IPS-18a (cell line): Measurements from ENCODE around the gene FAM20C.

Experiments
- H3K27ac ChIP-seq: one replicate; pipeline ENCODE4 v1.5.1; 2013; ENCODE audit warnings: low read length
- H3K27me3 ChIP-seq: one replicate; pipeline ENCODE4 v1.6.1; 2013; ENCODE audit warnings: mild to moderate bottlenecking, low read length; ENCODE audit not compliant: control insufficient read depth, insufficient read depth
- H3K36me3 ChIP-seq: one replicate; pipeline ENCODE4 v1.6.1; 2013; ENCODE audit warnings: low read depth, low read length; ENCODE audit not compliant: control insufficient read depth
- H3K4me1 ChIP-seq: one replicate; pipeline ENCODE4 v1.6.1; 2013; ENCODE audit warnings: low read depth, low read length; ENCODE audit not compliant: control insufficient read depth
- H3K4me3 ChIP-seq: one replicate; pipeline ENCODE4 v1.5.1; 2013; ENCODE audit warnings: low read length
- H3K9ac ChIP-seq: one replicate; pipeline ENCODE4 v1.6.1; 2013; ENCODE audit warnings: mild to moderate bottlenecking, low read length, moderate library complexity
- H3K9me3 ChIP-seq: one replicate; pipeline ENCODE4 v1.6.1; 2013; ENCODE audit warnings: low read depth, low read length; ENCODE audit not compliant: control insufficient read depth

Gene FAM20C

GRCh38 chr7:229184-229964 is 37.0 kb downstream of the FAM20C start:
- H3K27me3 ChIP-seq = no peaks in the 10 kb centered on the region
- H3K9ac ChIP-seq = no peak overlapping the region
- H3K9me3 ChIP-seq = no peaks in the 10 kb centered on the region
- H3K4me3 ChIP-seq = no peak overlapping the region
- no peaks in the 10 kb centered on the region for H3K36me3 ChIP-seq
- H3K4me1 ChIP-seq = no peaks in the 10 kb centered on the region
- H3K27ac ChIP-seq = no peak overlapping the region

GRCh38 chr7:230274-230673 is 37.9 kb downstream of the FAM20C start:
- Histone ChIP-seq H3K4me3 (no peak overlapping the region), H3K36me3 (no peaks in the 10 kb centered on the region), H3K9me3 (no peaks in the 10 kb centered on the region), H3K9ac (no peak overlapping the region), H3K27ac (no peak overlapping the region), H3K4me1 (no peaks in the 10 kb centered on the region), H3K27me3 (no peaks in the 10 kb centered on the region)

- H3K9me3 ChIP-seq = no peaks in the 10 kb centered on the region
- no peak overlapping the region for H3K27ac ChIP-seq
- no peaks in the 10 kb centered on the region for H3K27me3 ChIP-seq
- H3K4me3 ChIP-seq = no peak overlapping the region
- no peak overlapping the region for H3K9ac ChIP-seq
- no peaks in the 10 kb centered on the region for H3K4me1 ChIP-seq
- H3K36me3 ChIP-seq = no peaks in the 10 kb centered on the region
These were observed 38.9 kb downstream of the FAM20C start for GRCh38 chr7:231030-231857.

- Histone ChIP-seq H3K27ac (no peak overlapping the region), H3K36me3 (no peaks in the 10 kb centered on the region), H3K4me3 (no peak overlapping the region), H3K27me3 (no peaks in the 10 kb centered on the region), H3K9me3 (no peaks in the 10 kb centered on the region), H3K9ac (no peak overlapping the region), H3K4me1 (no peaks in the 10 kb centered on the region)
These were observed 39.5 kb downstream of the FAM20C start for GRCh38 chr7:231858-232246.

- H3K36me3 ChIP-seq = no peaks in the 10 kb centered on the region
- H3K4me1 ChIP-seq = no peaks in the 10 kb centered on the region
- no peaks in the 10 kb centered on the region for H3K9me3 ChIP-seq
- no peak overlapping the region for H3K4me3 ChIP-seq
- no peak overlapping the region for H3K27ac ChIP-seq
- H3K27me3 ChIP-seq = no peaks in the 10 kb centered on the region
- H3K9ac ChIP-seq = no peak overlapping the region
These were observed 40.3 kb downstream of the FAM20C start for GRCh38 chr7:232410-233248.

- H3K9ac ChIP-seq = no peak overlapping the region
- H3K4me3 ChIP-seq = no peak overlapping the region
- H3K27ac ChIP-seq = no peak overlapping the region
- H3K9me3 ChIP-seq = no peaks in the 10 kb centered on the region
- H3K4me1 ChIP-seq = no peaks in the 10 kb centered on the region
- no peaks in the 10 kb centered on the region for H3K36me3 ChIP-seq
- H3K27me3 ChIP-seq = no peaks in the 10 kb centered on the region
These were observed 41.1 kb downstream of the FAM20C start for GRCh38 chr7:233249-234035.

GRCh38 chr7:234051-234707 is 41.8 kb downstream of the FAM20C start:
- no peaks in the 10 kb centered on the region for H3K36me3 ChIP-seq
- H3K9me3 ChIP-seq = no peaks in the 10 kb centered on the region
- no peaks in the 10 kb centered on the region for H3K4me1 ChIP-seq
- no peak overlapping the region for H3K27ac ChIP-seq
- H3K9ac ChIP-seq = no peak overlapping the region
- H3K4me3 ChIP-seq = no peak overlapping the region
- H3K27me3 ChIP-seq = no peaks in the 10 kb centered on the region

- Histone ChIP-seq H3K27me3 (no peaks in the 10 kb centered on the region), H3K9ac (no peak overlapping the region), H3K36me3 (no peaks in the 10 kb centered on the region), H3K9me3 (no peaks in the 10 kb centered on the region), H3K4me3 (no peak overlapping the region), H3K27ac (no peak overlapping the region), H3K4me1 (no peaks in the 10 kb centered on the region)
These were observed 42.6 kb downstream of the FAM20C start for GRCh38 chr7:234708-235553.

GRCh38 chr7:235576-236395 is 43.4 kb downstream of the FAM20C start:
- Histone ChIP-seq H3K4me3 (no peak overlapping the region), H3K9me3 (no peaks in the 10 kb centered on the region), H3K4me1 (no peaks in the 10 kb centered on the region), H3K27ac (no peak overlapping the region), H3K9ac (no peak overlapping the region), H3K36me3 (no peaks in the 10 kb centered on the region), H3K27me3 (no peaks in the 10 kb centered on the region)
